ENCODE results near the gene NALF2.

Gene NALF2

GRCh38 chrX:69469975-69470374, 34.2 kb upstream of the NALF2 start:
- Histone ChIP-seq H4K20me1 (ENCODE audit: insufficient read depth, low read length) (no peaks in the 10 kb centered on the region), H3K4me2 (ENCODE audit: low read depth, low read length) (no peak overlapping the region), H3F3A (ENCODE audit: insufficient read depth, low read length) (no peaks in the 10 kb centered on the region), H3K4me1 (ENCODE audit: low read length) (no peaks in the 10 kb centered on the region), H3K9ac (ENCODE audit: low read length) (no peak overlapping the region), H3K36me3 (replicated peaks; ENCODE audit: insufficient read depth, low read length) (no peaks in the 10 kb centered on the region), H3K27ac (ENCODE audit: low read length) (no peak overlapping the region), H3K79me2 (ENCODE audit: low read length) (no peaks in the 10 kb centered on the region), H3K9me2 (replicated peaks; ENCODE audit: insufficient read depth, low read length) (no peaks in the 10 kb centered on the region), H3K9me3 (replicated peaks; ENCODE audit: insufficient read depth, low read length) (no peaks in the 10 kb centered on the region), H3K27me3 (replicated peaks; ENCODE audit: insufficient read depth, low read length) (no peaks in the 10 kb centered on the region), H2AFZ (ENCODE audit: low read length) (no peak overlapping the region), H3K4me3 (ENCODE audit: low read length) (no peak overlapping the region)
- TF ChIP-seq EZH2 (optimal IDR thresholded peaks at IDR 0.05; ENCODE audit: low read depth, low read length) (no peak), CTCF (IDR thresholded peaks at IDR 0.05; ENCODE audit: low read length) (no peak), EZH2phosphoT487 (IDR thresholded peaks at IDR 0.05; ENCODE audit: low read length) (no peak)
- DNase-seq: peak; percentile 11

GRCh38 chrX:69489625-69490024, 14.5 kb upstream of the NALF2 start:
- H3F3A ChIP-seq (ENCODE audit: insufficient read depth, low read length): no peaks in the 10 kb centered on the region
- no peaks in the 10 kb centered on the region for H3K9me2 ChIP-seq (replicated peaks; ENCODE audit: insufficient read depth, low read length)
- H3K27me3 ChIP-seq (replicated peaks; ENCODE audit: insufficient read depth, low read length): no peaks in the 10 kb centered on the region
- H3K9me3 ChIP-seq (replicated peaks; ENCODE audit: insufficient read depth, low read length): no peaks in the 10 kb centered on the region
- no peak overlapping the region for H3K4me3 ChIP-seq (ENCODE audit: low read length)
- no peak overlapping the region for H2AFZ ChIP-seq (ENCODE audit: low read length)
- H3K4me2 ChIP-seq (ENCODE audit: low read depth, low read length): no peak overlapping the region
- H3K36me3 ChIP-seq (replicated peaks; ENCODE audit: insufficient read depth, low read length): no peaks in the 10 kb centered on the region
- no peak overlapping the region for H3K9ac ChIP-seq (ENCODE audit: low read length)
- TF ChIP-seq EZH2 (optimal IDR thresholded peaks at IDR 0.05; ENCODE audit: low read depth, low read length): no peak
- no peak for TF ChIP-seq CTCF (IDR thresholded peaks at IDR 0.05; ENCODE audit: low read length)
- no peak for TF ChIP-seq EZH2phosphoT487 (IDR thresholded peaks at IDR 0.05; ENCODE audit: low read length)
- H4K20me1 ChIP-seq (ENCODE audit: insufficient read depth, low read length): no peaks in the 10 kb centered on the region
- H3K27ac ChIP-seq (ENCODE audit: low read length): no peak overlapping the region
- DNase-seq: no peak
- H3K79me2 ChIP-seq (ENCODE audit: low read length): no peaks in the 10 kb centered on the region
- H3K4me1 ChIP-seq (ENCODE audit: low read length): no peaks in the 10 kb centered on the region

GRCh38 chrX:69493193-69493592, 10.9 kb upstream of the NALF2 start:
- H3K27ac ChIP-seq (ENCODE audit: low read length): no peak overlapping the region
- H3F3A ChIP-seq (ENCODE audit: insufficient read depth, low read length): no peaks in the 10 kb centered on the region
- no peaks in the 10 kb centered on the region for H3K9me3 ChIP-seq (replicated peaks; ENCODE audit: insufficient read depth, low read length)
- no peaks in the 10 kb centered on the region for H3K4me1 ChIP-seq (ENCODE audit: low read length)
- H3K79me2 ChIP-seq (ENCODE audit: low read length): no peaks in the 10 kb centered on the region
- TF ChIP-seq EZH2 (optimal IDR thresholded peaks at IDR 0.05; ENCODE audit: low read depth, low read length) (no peak), CTCF (IDR thresholded peaks at IDR 0.05; ENCODE audit: low read length) (peak; percentile 48), EZH2phosphoT487 (IDR thresholded peaks at IDR 0.05; ENCODE audit: low read length) (no peak)
- no peak overlapping the region for H3K4me3 ChIP-seq (ENCODE audit: low read length)
- H3K9me2 ChIP-seq (replicated peaks; ENCODE audit: insufficient read depth, low read length): no peaks in the 10 kb centered on the region
- DNase-seq: peak; percentile 45
- H3K27me3 ChIP-seq (replicated peaks; ENCODE audit: insufficient read depth, low read length): no peaks in the 10 kb centered on the region
- no peaks in the 10 kb centered on the region for H3K36me3 ChIP-seq (replicated peaks; ENCODE audit: insufficient read depth, low read length)
- no peaks in the 10 kb centered on the region for H4K20me1 ChIP-seq (ENCODE audit: insufficient read depth, low read length)
- no peak overlapping the region for H3K9ac ChIP-seq (ENCODE audit: low read length)
- H2AFZ ChIP-seq (ENCODE audit: low read length): no peak overlapping the region
- no peak overlapping the region for H3K4me2 ChIP-seq (ENCODE audit: low read depth, low read length)

All from MM.1S (cell line).